K562 (cell line): ENCODE measurements around the gene MPDU1. TPM values are rescaled to one million over a fixed set of nuclear protein-coding genes. Genes with fewer than 3 reads are reported as not detected.

ENCODE experiments used
- FIP1L1 ChIP-seq: fragments of 200-400 bp; formaldehyde crosslinking; IDR thresholded peaks from 2 replicates; pipeline ENCODE4 v1.6.1; 2018; ENCODE audit warnings: mild to moderate bottlenecking, low read depth, low read length; ENCODE audit not compliant: poor library complexity, severe bottlenecking
- FOXA1 ChIP-seq: fragments of 450-650 bp; IDR thresholded peaks from 2 replicates; pipeline ENCODE4 v1.6.1; 2016; ENCODE audit warnings: mild to moderate bottlenecking, borderline replicate concordance
- LCOR ChIP-seq: sonication (generic); formaldehyde crosslinking; IDR thresholded peaks from 2 replicates; pipeline ENCODE4 v1.8.0; 2022; ENCODE audit warnings: mild to moderate bottlenecking, missing genetic modification reagents
- MAFG ChIP-seq: fragments of 450-650 bp; conservative IDR thresholded peaks from 2 replicates; pipeline ENCODE4 v1.6.1; 2016; ENCODE audit warnings: missing genetic modification characterization, missing compliant biosample characterization
- MAZ ChIP-seq, 2 experiments: fragments of 450-650 bp in 1 of 2; sonication (generic) in 1 of 2; formaldehyde crosslinking; IDR thresholded peaks in 1 of 2; conservative IDR thresholded peaks in 1 of 2; 2 replicates each; pipeline versions ENCODE4 v1.4.0 to v1.5.0; 2020; ENCODE audit warnings: mild to moderate bottlenecking in 1 of 2, missing genetic modification reagents in 1 of 2
- MTA3 ChIP-seq: fragments of 450-650 bp; formaldehyde crosslinking; IDR thresholded peaks from 2 replicates; pipeline ENCODE4 v1.6.1; 2017; ENCODE audit warnings: mild to moderate bottlenecking, borderline replicate concordance
- PCBP1 ChIP-seq: fragments of 200-400 bp; formaldehyde crosslinking; IDR thresholded peaks from 2 replicates; pipeline ENCODE4 v1.6.1; 2018; ENCODE audit warnings: mild to moderate bottlenecking, low read depth, low read length; ENCODE audit not compliant: poor library complexity, severe bottlenecking
- PHB2 ChIP-seq: fragments of 450-650 bp; IDR thresholded peaks from 2 replicates; pipeline ENCODE4 v1.6.1; 2017; ENCODE audit warnings: low read depth
- PTRF ChIP-seq: fragments of 450-650 bp; IDR thresholded peaks from 2 replicates; pipeline ENCODE4 v1.6.1; 2016; ENCODE audit warnings: mild to moderate bottlenecking, missing genetic modification characterization, missing compliant biosample characterization
- SMAD2 ChIP-seq: fragments of 150-350 bp; IDR thresholded peaks from 2 replicates; pipeline ENCODE4 v1.6.1; 2014; ENCODE audit warnings: low read depth, mild to moderate bottlenecking, low read length
- SMARCE1 ChIP-seq: fragments of 450-650 bp; IDR thresholded peaks from 2 replicates; pipeline ENCODE4 v1.7.1; 2016; ENCODE audit warnings: mild to moderate bottlenecking
- SREBF2 ChIP-seq: sonication (generic); formaldehyde crosslinking; IDR thresholded peaks from 2 replicates; pipeline ENCODE4 v1.4.0; 2020; ENCODE audit warnings: mild to moderate bottlenecking, missing genetic modification reagents
- SRSF7 ChIP-seq: fragments of 200-400 bp; formaldehyde crosslinking; optimal IDR thresholded peaks from 2 replicates; pipeline ENCODE3; 2017; ENCODE audit warnings: mild to moderate bottlenecking, low read depth, low read length
- TCF7 ChIP-seq: sonication (generic); IDR thresholded peaks from 2 replicates; pipeline ENCODE4 v1.6.1; 2016; ENCODE audit warnings: antibody characterized with exemption, borderline replicate concordance
- ZBTB26 ChIP-seq: fragments of 450-650 bp; formaldehyde crosslinking; IDR thresholded peaks from 2 replicates; pipeline ENCODE4 v1.4.0; 2022; ENCODE audit warnings: missing genetic modification characterization
- ZFX ChIP-seq: sonication (generic); formaldehyde crosslinking; IDR thresholded peaks from 2 replicates; pipeline ENCODE4 v1.8.0; 2022; ENCODE audit warnings: mild to moderate bottlenecking, missing genetic modification reagents, moderate library complexity
- ZNF165 ChIP-seq: fragments of 250-450 bp; sonication (Bioruptor Pico); IDR thresholded peaks from 2 replicates; pipeline ENCODE4 v1.4.0; 2020; ENCODE audit warnings: borderline replicate concordance
- ZNF407 ChIP-seq: fragments of 450-650 bp; IDR thresholded peaks from 2 replicates; pipeline ENCODE4 v1.6.1; 2016; ENCODE audit warnings: low read depth
- ZSCAN29 ChIP-seq: fragments of 450-650 bp; IDR thresholded peaks from 2 replicates; pipeline ENCODE4 v1.6.1; 2017
- polyA plus RNA-seq, 8 experiments: library from polyadenylated mRNA; depleted of rRNA in 4 of 8; stranded (reverse) in 5 of 8; unstranded in 3 of 8; fragments of >200 nt; fragmentation: Nextera tagmentation in 2 of 8; fragmentation: Illumina TruSeq in 1 of 8; extraction: Ambion mirVana in 2 of 8; extraction: Trizol in 1 of 8; gene quantifications; 2 replicates each; pipeline versions ENCODE4 v1.2.1 to v1.2.3, GENCODE V29; 2011 to 2014; ENCODE audit warnings: inconsistent platforms in 1 of 8, missing spikeins in 1 of 8
- total RNA-seq, 7 experiments: library from RNA; depleted of rRNA in 6 of 7; stranded (reverse); fragments of >200 nt in 6 of 7; fragmentation: Illumina TruSeq in 2 of 7; extraction: Trizol in 2 of 7; gene quantifications; 2 replicates each; pipeline versions ENCODE4 v1.2.1 to v1.2.3, GENCODE V29; 2011 to 2021; ENCODE audit warnings: low replicate concordance in 1 of 7

Gene MPDU1
- total and polyA plus RNA-seq, 9 of the 15 experiments (the other 6 are each of a cell fraction or from before 2014, with no cell fraction given) = 4.9 to 179 (median 77.1) TPM

- no peak for TF ChIP-seq ZNF407
- no peak for TF ChIP-seq ZFX
- TF ChIP-seq PTRF = no peak
- no peak for TF ChIP-seq SMAD2
- TF ChIP-seq FIP1L1 = no peak
- 0 out of 4 replicates have a peak, but pooled peaks of 1 of the 2 experiments have one; percentile 35 for TF ChIP-seq MAZ (CRISPR knock-in tag; conservative IDR thresholded peaks at IDR 0.05 in 1 of 2, IDR thresholded peaks at IDR 0.05 in 1 of 2)
- TF ChIP-seq SREBF2 (CRISPR knock-in tag) = no peak
- peak; percentile 79 for TF ChIP-seq SMARCE1
- TF ChIP-seq TCF7 = no peak
- TF ChIP-seq ZNF165 (CRISPR knock-in tag) = no peak
- TF ChIP-seq MTA3 = no peak
- no peak for TF ChIP-seq ZBTB26 (CRISPR knock-in tag)
- no peak for TF ChIP-seq SRSF7
- TF ChIP-seq PCBP1 = no peak
- TF ChIP-seq ZSCAN29 = no peak
- no peak for TF ChIP-seq PHB2
- TF ChIP-seq LCOR (CRISPR knock-in tag) = no peak
- no peak for TF ChIP-seq FOXA1
- peak; percentile 81 for TF ChIP-seq MAFG (tag)
Observed at GRCh38 chr17:7580604-7581575, 2.8 kb upstream of the MPDU1 start (continued).
